Activated naive CD4-positive, alpha-beta T cell (primary cell): ENCODE measurements around the gene LARP4.

Experiments
- DNase-seq, 4 experiments: peaks; one replicate each; lab custom pipeline; 2025; lab: John Stamatoyannopoulos, UW

Gene LARP4

GRCh38 chr12:50525422-50525821, 124.7 kb downstream of the LARP4 start:
- DNase-seq = no peak

DNA sequence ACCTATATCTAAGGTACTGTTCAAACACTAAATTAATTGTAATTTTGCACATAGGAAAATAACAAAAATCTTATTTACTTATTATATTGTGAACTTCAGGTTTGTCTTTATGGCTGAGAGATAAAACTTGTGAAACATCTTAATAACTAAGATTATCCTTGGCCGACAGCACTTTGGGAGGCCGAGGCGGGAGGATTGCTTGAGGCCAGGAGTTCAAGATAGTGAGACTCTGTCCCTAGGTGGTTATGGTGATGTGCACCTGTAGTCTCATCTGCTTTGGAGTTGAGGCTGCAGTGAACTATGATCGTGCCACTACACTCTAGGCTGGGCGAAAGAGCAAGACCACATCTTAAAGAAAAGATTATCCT, 126.7 kb downstream of the LARP4 start:
- DNase-seq = no peak

DNA sequence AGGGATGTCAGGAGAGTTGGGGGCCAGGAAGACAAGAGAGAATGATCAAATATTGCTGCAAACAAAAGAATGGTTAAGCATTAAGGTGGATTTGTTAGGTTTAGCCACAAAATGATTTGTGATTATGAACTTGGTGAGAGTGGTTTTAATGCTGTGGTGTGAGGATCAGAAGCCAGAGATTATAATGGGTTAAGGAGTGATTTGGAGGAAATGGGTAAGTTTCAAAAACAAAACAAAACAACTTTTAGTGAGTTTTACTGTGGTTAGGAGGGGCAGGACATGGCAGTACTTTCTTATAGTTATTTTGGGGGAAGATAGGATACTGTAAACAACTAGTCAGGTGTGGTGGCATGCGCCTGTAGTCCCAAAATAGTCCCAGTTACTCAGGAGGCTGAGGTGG, 128.1 kb downstream of the LARP4 start:
- no peak for DNase-seq

- DNase-seq = no peak
Observed at GRCh38 chr12:50529345-50529744, 128.7 kb downstream of the LARP4 start.
